Measurements from ENCODE around the gene HNRNPUL1. TPM values are rescaled to one million over a fixed set of nuclear protein-coding genes. Genes with fewer than 3 reads are reported as not detected.

The HNRNPUL1 gene
- 46.2 and 65.1 TPM in 2 replicates for total RNA-seq

DNA sequence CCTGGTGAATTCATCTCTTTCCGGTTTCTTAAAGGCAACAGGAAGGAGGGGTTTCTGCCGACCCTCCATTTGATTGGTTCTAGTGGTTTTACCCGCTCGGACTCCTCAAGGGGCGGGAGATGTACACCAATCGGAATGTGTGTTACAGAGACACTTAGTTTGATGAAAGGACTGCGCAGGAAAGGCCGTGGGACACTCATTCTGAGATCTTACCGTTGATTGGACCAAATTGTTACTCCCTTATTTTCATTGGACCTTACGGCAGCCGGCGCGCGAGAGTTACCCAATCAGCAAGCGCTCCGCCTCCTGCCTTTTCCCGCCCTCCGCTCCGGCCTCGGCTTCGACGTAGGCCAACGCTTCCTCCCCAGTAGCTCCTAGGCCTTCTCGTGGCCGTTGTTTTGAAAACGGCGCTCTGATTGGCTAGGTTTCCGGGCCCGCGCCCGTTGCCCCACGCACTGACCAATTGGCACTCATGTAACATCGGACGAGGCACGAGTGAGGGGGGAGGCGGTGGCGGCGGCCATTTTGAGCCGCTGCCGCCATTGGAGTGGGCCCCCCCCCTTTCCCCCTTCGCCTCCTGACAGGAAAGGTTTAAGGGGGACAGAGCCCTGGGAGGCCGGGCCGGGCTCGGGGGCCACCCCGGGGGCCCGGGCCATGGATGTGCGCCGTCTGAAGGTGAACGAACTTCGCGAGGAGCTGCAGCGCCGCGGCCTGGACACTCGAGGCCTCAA lies at the start of gene HNRNPUL1:
Gene HNRNPUL1, plus strand, starts transcription at position 523 of the 731 bp plus-strand sequence. Its CDS starts 132 bp downstream, at position 655.

DNA sequence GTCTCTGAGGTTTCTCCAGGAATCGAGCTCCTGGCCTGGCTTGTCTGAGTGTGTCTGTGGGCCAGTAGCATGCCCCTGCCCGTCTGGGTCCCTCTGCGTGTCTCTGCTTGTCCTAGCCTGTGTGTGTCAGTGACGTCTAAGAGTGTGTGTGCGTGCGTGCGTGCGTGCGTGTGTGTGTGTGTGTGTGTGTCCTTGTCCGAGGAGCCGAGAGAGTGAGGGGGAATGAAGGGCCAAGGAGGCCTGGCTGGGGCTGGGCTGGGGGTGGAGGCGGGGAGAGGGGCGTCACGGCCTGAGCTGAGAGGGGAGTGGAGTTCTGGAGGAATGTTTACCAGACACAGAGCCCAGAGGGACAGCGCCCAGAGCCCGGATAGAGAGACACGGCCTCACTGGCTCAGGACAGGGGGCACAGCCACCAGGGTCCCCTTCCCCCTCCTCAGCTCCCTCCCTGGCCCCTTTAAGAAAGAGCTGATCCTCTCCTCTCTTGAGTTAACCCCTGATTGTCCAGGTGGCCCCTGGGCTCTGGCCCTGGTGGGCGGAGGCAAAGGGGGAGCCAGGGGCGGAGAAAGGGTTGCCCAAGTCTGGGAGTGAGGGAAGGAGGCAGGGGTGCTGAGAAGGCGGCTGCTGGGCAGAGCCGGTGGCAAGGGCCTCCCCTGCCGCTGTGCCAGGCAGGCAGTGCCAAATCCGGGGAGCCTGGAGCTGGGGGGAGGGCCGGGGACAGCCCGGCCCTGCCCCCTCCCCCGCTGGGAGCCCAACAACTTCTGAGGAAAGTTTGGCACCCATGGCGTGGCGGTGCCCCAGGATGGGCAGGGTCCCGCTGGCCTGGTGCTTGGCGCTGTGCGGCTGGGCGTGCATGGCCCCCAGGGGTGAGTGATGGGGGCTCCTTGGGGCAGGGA lies 45.3 kb upstream of the HNRNPUL1 start, which contains the start of gene AXL:
Gene AXL, plus strand, starts transcription at position 609 of the 893 bp plus-strand sequence. Its CDS starts 170 bp downstream, at position 779.

DNA sequence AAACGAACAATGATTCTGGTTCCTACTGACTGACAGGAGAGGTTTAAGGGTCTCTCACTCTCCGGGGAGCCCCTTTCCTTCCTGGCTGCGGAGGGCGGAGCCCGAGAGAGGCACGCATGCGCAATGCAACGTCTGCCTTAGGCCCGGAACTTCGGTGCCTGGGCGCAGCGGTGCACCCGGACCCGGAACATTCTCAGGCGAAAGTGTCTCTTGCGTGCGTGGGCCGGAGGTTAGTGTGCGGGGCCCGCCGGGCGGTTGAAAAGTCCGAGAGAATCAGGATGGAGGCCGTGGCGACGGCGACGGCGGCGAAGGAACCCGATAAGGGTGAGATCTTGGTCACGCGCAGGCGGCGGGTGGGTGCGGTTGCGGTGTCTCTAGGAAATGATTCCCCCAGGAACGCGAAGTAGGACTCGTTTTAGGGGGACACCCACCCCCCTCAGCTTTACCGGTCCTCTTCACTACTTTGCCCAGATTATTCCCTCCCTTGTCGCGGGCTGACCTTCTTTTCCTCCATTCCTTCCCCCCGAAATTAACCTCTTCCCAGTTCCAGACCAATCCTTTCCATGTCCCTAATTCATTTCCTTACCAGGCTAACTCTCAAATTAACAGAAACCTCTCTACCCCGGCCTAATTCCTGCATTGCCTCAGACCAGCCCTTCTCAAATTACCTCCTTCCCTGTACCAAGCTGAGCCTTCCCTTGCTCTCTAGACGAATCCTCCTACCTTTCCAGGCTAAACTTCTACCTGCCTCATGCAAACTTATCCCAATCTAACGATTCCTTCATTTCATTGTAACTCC lies 46.1 kb downstream of the HNRNPUL1 start, which contains the start of gene CCDC97:
Gene CCDC97, plus strand, starts transcription at position 140 of the 799 bp plus-strand sequence. Its CDS starts 139 bp downstream, at position 279.

DNA sequence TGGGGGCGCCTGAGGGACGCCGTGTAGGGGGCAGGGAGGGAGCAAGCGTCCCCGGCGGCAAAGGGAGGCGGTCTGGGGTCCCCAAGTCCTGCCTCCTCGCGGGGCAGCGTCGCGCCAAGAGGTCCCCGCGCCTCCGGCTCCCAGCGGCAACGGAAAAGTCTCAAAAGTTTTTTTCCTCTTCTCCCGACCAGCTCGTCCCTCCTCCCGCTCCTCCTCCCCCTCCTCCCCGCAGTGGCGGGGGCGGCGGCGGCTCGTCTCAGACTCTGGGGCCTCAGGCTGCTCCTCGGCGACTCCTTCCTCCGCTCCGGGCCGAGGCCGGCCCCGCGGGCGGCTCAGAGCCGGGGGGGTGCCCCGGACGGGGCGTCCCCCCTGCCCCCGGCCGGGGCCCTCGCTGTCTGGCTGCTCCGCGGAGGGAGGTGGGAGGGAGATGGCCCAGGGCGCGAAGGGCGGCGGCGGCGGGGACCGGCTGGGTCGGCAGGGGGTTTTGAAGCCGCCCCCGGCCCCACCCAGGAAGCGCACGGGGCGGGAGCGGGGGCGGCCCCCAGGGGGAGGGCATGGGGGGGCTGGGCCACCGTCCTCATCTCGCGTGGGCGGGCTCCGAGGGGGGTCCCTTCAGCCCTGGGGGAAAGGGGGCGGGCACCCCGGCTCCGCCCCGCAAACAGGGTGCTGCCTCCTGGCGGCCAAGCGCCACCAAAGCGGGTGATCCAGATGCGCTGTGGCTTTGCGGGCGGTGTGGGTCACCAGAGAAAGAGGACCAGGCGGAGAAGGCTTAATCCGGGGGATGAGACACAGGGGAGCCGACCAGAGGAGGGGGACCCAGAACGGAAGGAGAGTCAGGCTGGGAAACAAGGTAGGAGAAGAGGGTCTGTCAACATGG lies 89.5 kb downstream of the HNRNPUL1 start, which contains the start of gene TGFB1:
Gene TGFB1, minus strand, starts transcription at position 457 of the 877 bp plus-strand sequence. CDS start 878 bp downstream, outside the sequence.

Other genes starting within 250 kb of the HNRNPUL1 start
- gene CYP2A13, start 175.9 kb upstream of the HNRNPUL1 start, total RNA-seq: not detected in 2 replicates
- not detected in 2 replicates for gene CYP2F1, start 149.9 kb upstream of the HNRNPUL1 start, total RNA-seq
- 0.11 TPM in 1 of 2 replicates, not detected in the other for gene CYP2S1, start 71.2 kb upstream of the HNRNPUL1 start, total RNA-seq
- gene AXL, start 45.1 kb upstream of the HNRNPUL1 start, total RNA-seq: 5.2 and 6.7 TPM in 2 replicates
- gene CCDC97, start 45.8 kb downstream of the HNRNPUL1 start, total RNA-seq: 6.2 and 7.1 TPM in 2 replicates
- 19.6 and 35.2 TPM in 2 replicates for gene TGFB1, start 89.5 kb downstream of the HNRNPUL1 start, total RNA-seq
- gene B9D2, start 99.8 kb downstream of the HNRNPUL1 start, total RNA-seq: 5.9 and 6.4 TPM in 2 replicates
- 4.4 and 4.9 TPM in 2 replicates for gene TMEM91, start 112.2 kb downstream of the HNRNPUL1 start, total RNA-seq
- gene EXOSC5, start 133.0 kb downstream of the HNRNPUL1 start, total RNA-seq: 9.1 and 12.9 TPM in 2 replicates
- 34.1 and 43.1 TPM in 2 replicates for gene BCKDHA, start 133.4 kb downstream of the HNRNPUL1 start, total RNA-seq
- 2.7 and 3.5 TPM in 2 replicates for gene B3GNT8, start 163.0 kb downstream of the HNRNPUL1 start, total RNA-seq
- gene DMAC2, start 175.5 kb downstream of the HNRNPUL1 start, total RNA-seq: 39.9 and 41.5 TPM in 2 replicates
- gene ERICH4, start 178.8 kb downstream of the HNRNPUL1 start, total RNA-seq: not detected in 2 replicates

Data from dermis lymphatic vessel endothelial cell (primary cell).